Measurements from ENCODE around the gene GPR83. TPM values are rescaled to one million over a fixed set of nuclear protein-coding genes. Genes with fewer than 3 reads are reported as not detected.

GPR83 gene
- total RNA-seq, 2 experiments from 2014 or later: 0.03 to 0.10 TPM

DNA sequence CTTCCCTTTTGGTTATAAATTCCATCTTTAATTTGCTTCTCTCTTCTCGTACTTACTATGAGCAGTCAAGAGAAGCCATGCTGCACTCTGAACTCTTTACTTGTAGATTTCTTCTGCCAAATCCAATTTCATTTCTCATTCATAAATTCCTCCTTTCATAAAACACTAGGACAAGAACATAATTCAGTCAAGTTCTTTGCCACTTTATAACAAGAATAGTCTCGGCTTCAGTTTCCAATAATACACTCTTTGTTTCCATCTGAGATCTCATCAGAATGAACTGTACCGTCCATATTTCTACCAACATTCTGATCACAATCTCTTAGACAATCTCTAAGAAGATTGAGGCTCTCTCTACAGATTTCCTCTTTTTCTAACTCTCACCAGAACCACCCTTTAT, 71.7 kb downstream of the GPR83 start:
- no peaks in the 10 kb centered on the region for H3K4me1 ChIP-seq (ENCODE audit: insufficient read depth, low read length, poor library complexity, severe bottlenecking)
- intact Hi-C loops (cut with micrococcal nuclease; ENCODE audit: unreplicated experiment): no loop called here
- H3K27ac ChIP-seq (ENCODE audit: low read depth, low read length, poor library complexity, severe bottlenecking): no peak overlapping the region
- H3K4me3 ChIP-seq (ENCODE audit: low read depth, low read length, poor library complexity, severe bottlenecking): no peak overlapping the region
- H4K20me1 ChIP-seq (ENCODE audit: insufficient read depth, low read length): no peaks in the 10 kb centered on the region
- H2AFZ ChIP-seq (ENCODE audit: low read length): no peak overlapping the region
- H3K36me3 ChIP-seq (ENCODE audit: insufficient read depth, low read length): no peaks in the 10 kb centered on the region
- no peaks in the 10 kb centered on the region for H3K9me3 ChIP-seq (ENCODE audit: low read length)
- BruUV-seq (replicated peaks): no TSS peak
- no peaks in the 10 kb centered on the region for H3K79me2 ChIP-seq (ENCODE audit: insufficient read depth, low read depth, low read length)
- DNase-seq (ENCODE audit: low spot score): no peak
- H3K9me2 ChIP-seq (ENCODE audit: insufficient read depth, low read length): no peaks in the 10 kb centered on the region
- TF ChIP-seq, protein P1, sequence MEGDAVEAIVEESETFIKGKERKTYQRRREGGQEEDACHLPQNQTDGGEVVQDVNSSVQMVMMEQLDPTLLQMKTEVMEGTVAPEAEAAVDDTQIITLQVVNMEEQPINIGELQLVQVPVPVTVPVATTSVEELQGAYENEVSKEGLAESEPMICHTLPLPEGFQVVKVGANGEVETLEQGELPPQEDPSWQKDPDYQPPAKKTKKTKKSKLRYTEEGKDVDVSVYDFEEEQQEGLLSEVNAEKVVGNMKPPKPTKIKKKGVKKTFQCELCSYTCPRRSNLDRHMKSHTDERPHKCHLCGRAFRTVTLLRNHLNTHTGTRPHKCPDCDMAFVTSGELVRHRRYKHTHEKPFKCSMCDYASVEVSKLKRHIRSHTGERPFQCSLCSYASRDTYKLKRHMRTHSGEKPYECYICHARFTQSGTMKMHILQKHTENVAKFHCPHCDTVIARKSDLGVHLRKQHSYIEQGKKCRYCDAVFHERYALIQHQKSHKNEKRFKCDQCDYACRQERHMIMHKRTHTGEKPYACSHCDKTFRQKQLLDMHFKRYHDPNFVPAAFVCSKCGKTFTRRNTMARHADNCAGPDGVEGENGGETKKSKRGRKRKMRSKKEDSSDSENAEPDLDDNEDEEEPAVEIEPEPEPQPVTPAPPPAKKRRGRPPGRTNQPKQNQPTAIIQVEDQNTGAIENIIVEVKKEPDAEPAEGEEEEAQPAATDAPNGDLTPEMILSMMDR (conservative IDR thresholded peaks at IDR 0.05; ENCODE audit: low read length): no peak
- no peak for TF ChIP-seq EZH2phosphoT487 (IDR thresholded peaks at IDR 0.05; ENCODE audit: borderline replicate concordance, low read depth, low read length)
- H3K4me2 ChIP-seq (ENCODE audit: low read length): no peak overlapping the region
- ChIA-PET CTCF (ENCODE audit: unreplicated experiment) (no interaction called here), POLR2A (no interaction called here)

DNA sequence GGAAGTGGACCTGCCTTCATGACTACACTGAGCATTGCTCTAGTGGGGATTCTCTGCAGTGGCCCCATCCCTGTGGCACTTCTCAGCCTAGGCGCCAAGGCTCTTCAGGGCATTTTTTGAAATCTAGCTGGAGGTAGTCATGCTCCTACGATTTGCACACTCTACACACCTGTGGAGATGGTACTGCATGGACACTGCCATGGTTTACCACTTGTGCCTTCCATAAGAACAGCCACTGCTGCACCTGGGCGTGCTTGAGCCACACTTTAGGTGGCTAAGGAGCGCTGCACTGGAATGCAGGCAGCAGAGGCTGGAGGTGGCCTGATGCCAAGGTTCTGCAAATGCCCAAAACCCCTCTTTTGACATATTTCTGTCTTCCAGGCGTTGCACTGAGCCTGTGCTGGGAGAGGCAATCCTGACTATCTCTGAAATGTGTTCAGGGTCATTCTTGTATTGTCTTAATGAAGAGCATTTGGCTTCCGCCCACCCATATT, 72.6 kb downstream of the GPR83 start:
- Histone ChIP-seq H3K4me3 (ENCODE audit: low read depth, low read length, poor library complexity, severe bottlenecking) (no peak overlapping the region), H3K27ac (ENCODE audit: low read depth, low read length, poor library complexity, severe bottlenecking) (no peak overlapping the region), H3K79me2 (ENCODE audit: insufficient read depth, low read depth, low read length) (no peaks in the 10 kb centered on the region), H3K36me3 (ENCODE audit: insufficient read depth, low read length) (no peaks in the 10 kb centered on the region), H2AFZ (ENCODE audit: low read length) (no peak overlapping the region), H4K20me1 (ENCODE audit: insufficient read depth, low read length) (no peaks in the 10 kb centered on the region), H3K4me1 (ENCODE audit: insufficient read depth, low read length, poor library complexity, severe bottlenecking) (no peaks in the 10 kb centered on the region), H3K9me2 (ENCODE audit: insufficient read depth, low read length) (no peaks in the 10 kb centered on the region), H3K9me3 (ENCODE audit: low read length) (no peaks in the 10 kb centered on the region), H3K4me2 (ENCODE audit: low read length) (no peak overlapping the region)
- CTCF ChIA-PET (ENCODE audit: unreplicated experiment): no interaction called here
- intact Hi-C loops (cut with micrococcal nuclease; ENCODE audit: unreplicated experiment): no loop called here
- DNase-seq (ENCODE audit: low spot score): no peak
- POLR2A ChIA-PET: no interaction called here
- TF ChIP-seq EZH2phosphoT487 (IDR thresholded peaks at IDR 0.05; ENCODE audit: borderline replicate concordance, low read depth, low read length): no peak
- TF ChIP-seq, protein P1 (conservative IDR thresholded peaks at IDR 0.05; ENCODE audit: low read length): no peak
- no TSS peak for BruUV-seq (replicated peaks)

Other genes with a start within 250 kb of the GPR83 start
- gene IZUMO1R, start 96.8 kb downstream of the GPR83 start, total RNA-seq (2014; rRNA removed; shearing (Covaris generic)): not detected in 2 replicates
- not detected in 2 replicates for gene IZUMO1R, start 96.8 kb downstream of the GPR83 start, total RNA-seq (2022)
- 42.6 and 44.4 TPM in 2 replicates for gene MRE11, start 92.4 kb upstream of the GPR83 start, total RNA-seq (2014; rRNA removed; shearing (Covaris generic))
- gene MRE11, start 92.4 kb upstream of the GPR83 start, total RNA-seq (2022): 62.1 and 64.8 TPM in 2 replicates
- 26.1 and 29.2 TPM in 2 replicates for gene ANKRD49, start 92.6 kb upstream of the GPR83 start, total RNA-seq (2014; rRNA removed; shearing (Covaris generic))
- 26.8 and 28.8 TPM in 2 replicates for gene ANKRD49, start 92.6 kb upstream of the GPR83 start, total RNA-seq (2022)
- not detected in 2 replicates for gene C11orf97, start 111.0 kb upstream of the GPR83 start, total RNA-seq (2014; rRNA removed; shearing (Covaris generic))
- gene C11orf97, start 111.0 kb upstream of the GPR83 start, total RNA-seq (2022): not detected in 2 replicates
- 1.5 and 1.7 TPM in 2 replicates for gene FUT4, start 142.5 kb upstream of the GPR83 start, total RNA-seq (2014; rRNA removed; shearing (Covaris generic))
- 1.2 and 1.7 TPM in 2 replicates for gene FUT4, start 142.5 kb upstream of the GPR83 start, total RNA-seq (2022)
- gene PIWIL4, start 165.9 kb upstream of the GPR83 start, total RNA-seq (2014; rRNA removed; shearing (Covaris generic)): 0.22 TPM in 1 of 2 replicates, not detected in the other
- gene PIWIL4, start 165.9 kb upstream of the GPR83 start, total RNA-seq (2022): 0.15 TPM in 1 of 2 replicates, not detected in the other